ENCODE measurements around the gene SEMA3B. TPM values are rescaled to one million over a fixed set of nuclear protein-coding genes. Genes with fewer than 3 reads are reported as not detected.

SEMA3B gene
- total RNA-seq, 1 experiment from 2014 or later, result 6.4 TPM

DNA sequence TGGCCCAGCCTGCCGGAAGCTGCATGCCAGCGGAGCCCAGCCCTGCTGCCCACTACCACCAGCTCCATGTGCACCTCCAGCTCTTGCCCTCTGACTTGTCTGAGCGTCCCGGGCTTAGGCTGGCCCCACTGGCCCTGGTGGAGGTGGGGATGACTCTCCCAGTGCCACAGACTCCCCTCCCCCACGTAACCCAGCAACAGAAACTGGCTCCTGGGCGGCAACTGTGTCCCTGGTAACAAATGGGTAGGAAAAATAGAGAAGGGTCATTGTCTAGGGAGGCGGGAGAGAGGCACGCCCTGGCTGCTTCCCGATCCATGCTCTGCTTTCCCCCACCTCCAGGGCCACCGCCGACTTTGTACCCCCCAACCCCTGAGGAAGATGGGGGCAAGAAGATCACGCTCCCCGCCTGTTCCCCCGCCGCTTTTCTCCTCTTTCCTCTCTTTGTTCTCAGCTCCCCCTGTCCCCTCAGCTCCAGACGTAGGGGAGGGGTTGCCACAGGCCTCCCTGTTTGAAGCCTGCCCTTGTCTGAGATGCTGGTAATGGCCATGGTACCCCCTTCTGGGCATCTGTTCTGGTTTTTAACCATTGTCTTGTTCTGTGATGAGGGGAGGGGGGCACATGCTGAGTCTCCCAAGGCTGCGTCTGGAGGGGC lies 10.8 kb upstream of the SEMA3B start:
- no peak overlapping the region for H4K5ac ChIP-seq (ENCODE audit: insufficient read length, low read depth, low read length)
- H3K4me1 ChIP-seq (ENCODE audit: insufficient read depth, low read length), result no peaks in the 10 kb centered on the region
- peaks cover 1% of the 10 kb centered on the region; the same call in 1 of the 2 replicates for H3K27me3 Mint-ChIP-seq (ENCODE audit: low read depth)
- no peaks in the 10 kb centered on the region for H3K23me2 ChIP-seq (ENCODE audit: insufficient read length, low read depth, low read length, poor library complexity, severe bottlenecking)
- H4K20me1 ChIP-seq (ENCODE audit: control insufficient read depth, insufficient read depth, insufficient read length), result peaks cover 2% of the 10 kb centered on the region
- peaks cover 17 to 39% of the 10 kb centered on the region in 2 experiments for H3K4me1 Mint-ChIP-seq
- TF ChIP-seq, protein P1, sequence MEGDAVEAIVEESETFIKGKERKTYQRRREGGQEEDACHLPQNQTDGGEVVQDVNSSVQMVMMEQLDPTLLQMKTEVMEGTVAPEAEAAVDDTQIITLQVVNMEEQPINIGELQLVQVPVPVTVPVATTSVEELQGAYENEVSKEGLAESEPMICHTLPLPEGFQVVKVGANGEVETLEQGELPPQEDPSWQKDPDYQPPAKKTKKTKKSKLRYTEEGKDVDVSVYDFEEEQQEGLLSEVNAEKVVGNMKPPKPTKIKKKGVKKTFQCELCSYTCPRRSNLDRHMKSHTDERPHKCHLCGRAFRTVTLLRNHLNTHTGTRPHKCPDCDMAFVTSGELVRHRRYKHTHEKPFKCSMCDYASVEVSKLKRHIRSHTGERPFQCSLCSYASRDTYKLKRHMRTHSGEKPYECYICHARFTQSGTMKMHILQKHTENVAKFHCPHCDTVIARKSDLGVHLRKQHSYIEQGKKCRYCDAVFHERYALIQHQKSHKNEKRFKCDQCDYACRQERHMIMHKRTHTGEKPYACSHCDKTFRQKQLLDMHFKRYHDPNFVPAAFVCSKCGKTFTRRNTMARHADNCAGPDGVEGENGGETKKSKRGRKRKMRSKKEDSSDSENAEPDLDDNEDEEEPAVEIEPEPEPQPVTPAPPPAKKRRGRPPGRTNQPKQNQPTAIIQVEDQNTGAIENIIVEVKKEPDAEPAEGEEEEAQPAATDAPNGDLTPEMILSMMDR (conservative IDR thresholded peaks at IDR 0.05), result no peak
- H2BK15ac ChIP-seq (ENCODE audit: low read depth, low read length), result no peak overlapping the region
- H3K23ac ChIP-seq (ENCODE audit: insufficient read length, low read depth, low read length), result no peak overlapping the region
- no peaks in the 10 kb centered on the region for H3K79me1 ChIP-seq (ENCODE audit: insufficient read depth, low read depth, low read length, poor library complexity, severe bottlenecking)
- peak overlapping the region in 2 of 3 experiments; percentile 28 to 81; a peak in 1 of 7 replicates for H3K27ac Mint-ChIP-seq
- H3K79me2 ChIP-seq (ENCODE audit: insufficient read depth, low read length), result no peaks in the 10 kb centered on the region
- no peak overlapping the region for H4K8ac ChIP-seq (replicated peaks; ENCODE audit: insufficient read length, low read depth, low read length)
- no peaks in the 10 kb centered on the region for H3K9me3 Mint-ChIP-seq
- no peak overlapping the region for H2AK5ac ChIP-seq (ENCODE audit: insufficient read length, low read length)
- no peak overlapping the region for H2AFZ ChIP-seq (ENCODE audit: low read length)
- H3K56ac ChIP-seq (ENCODE audit: insufficient read length, low read depth, low read length), result no peak overlapping the region
- no peak overlapping the region for H2BK120ac ChIP-seq (ENCODE audit: low read depth, low read length, poor library complexity, severe bottlenecking)
- H3K27me3 ChIP-seq (ENCODE audit: insufficient read depth, low read length), result no peaks in the 10 kb centered on the region
- no peak overlapping the region for H3K9ac ChIP-seq (ENCODE audit: extremely low read depth, insufficient read length, low read length)
- no peak overlapping the region for H3K4me2 ChIP-seq (ENCODE audit: insufficient read depth, insufficient read length, low read length)
- WGBS (ENCODE audit: extremely low coverage, insufficient read length, low lambda C conversion rate), result no CpG with 5 or more reads among the region's 17 CpGs
- no peak overlapping the region; a peak in 1 of 5 replicates for H3K4me3 Mint-ChIP-seq
- no peak overlapping the region for H2BK5ac ChIP-seq (ENCODE audit: insufficient read length, low read length)
- no peak overlapping the region for H3T11ph ChIP-seq (ENCODE audit: low read length)
- H3K4ac ChIP-seq (ENCODE audit: low read depth, low read length), result no peak overlapping the region
- no peak overlapping the region for H3K18ac ChIP-seq (ENCODE audit: insufficient read length, low read depth, low read length)
- peaks cover 17 to 38% (median 36%) of the 10 kb centered on the region in 3 experiments; a peak in 6 of 7 replicates for H3K36me3 Mint-ChIP-seq (ENCODE audit: insufficient read depth in 1 of 3, low read depth in 3 of 3)
- no peak overlapping the region for H4K91ac ChIP-seq (ENCODE audit: insufficient read length, low read depth, low read length)
- no peak overlapping the region for H3K14ac ChIP-seq (ENCODE audit: insufficient read depth, low read length)
- DNase-seq, result no peak
- no peak overlapping the region for H2BK20ac ChIP-seq (ENCODE audit: low read depth, low read length, poor library complexity, severe bottlenecking)
- H3K9me3 ChIP-seq (ENCODE audit: control insufficient read depth, low read depth, low read length), result no peaks in the 10 kb centered on the region
- H2BK12ac ChIP-seq (ENCODE audit: insufficient read length, low read depth, low read length), result no peak overlapping the region
- H3K27ac ChIP-seq (ENCODE audit: insufficient read length, low read depth, low read length), result no peak overlapping the region
